ENCODE data around the gene FCRL3.

Gene FCRL3

DNA sequence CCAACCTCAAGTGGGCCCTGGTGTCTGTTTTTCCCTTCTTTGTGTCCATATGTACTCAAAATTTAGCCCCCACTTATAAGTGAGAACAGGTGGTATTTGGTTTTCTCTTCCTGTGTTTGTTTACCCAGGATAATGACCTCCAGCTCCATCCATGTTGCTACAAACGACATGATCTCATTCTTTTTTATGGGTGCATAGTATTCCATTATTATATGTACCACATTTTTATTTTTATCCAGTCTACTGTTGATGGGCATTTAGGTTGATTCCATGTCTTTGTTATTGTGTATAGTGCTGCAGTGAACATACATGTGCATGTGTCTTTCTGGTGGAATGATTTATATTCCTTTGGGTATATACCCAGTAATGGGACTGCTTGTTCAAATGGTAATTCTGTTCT, 27.6 kb downstream of the FCRL3 start:
- DNase-seq, result no peak

DNA sequence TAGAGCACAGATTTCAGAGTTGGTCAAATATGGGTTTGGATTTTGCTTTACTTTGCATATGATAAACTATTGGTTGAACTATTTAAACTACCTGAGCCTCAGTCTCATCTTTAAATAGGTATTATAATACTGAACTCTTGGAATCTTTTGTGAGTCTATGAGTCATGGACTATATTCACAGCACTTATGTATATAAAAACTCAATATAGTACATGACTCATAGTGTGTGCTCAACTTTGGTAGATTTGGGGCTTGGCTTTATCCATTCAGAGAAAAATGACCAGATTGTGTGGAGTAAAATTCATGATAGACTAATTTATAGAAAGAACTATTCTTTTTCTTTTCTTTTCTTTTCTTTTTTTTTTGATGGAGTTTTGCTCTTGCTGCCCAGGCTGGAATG, 28.7 kb downstream of the FCRL3 start:
- DNase-seq, result no peak

DNA sequence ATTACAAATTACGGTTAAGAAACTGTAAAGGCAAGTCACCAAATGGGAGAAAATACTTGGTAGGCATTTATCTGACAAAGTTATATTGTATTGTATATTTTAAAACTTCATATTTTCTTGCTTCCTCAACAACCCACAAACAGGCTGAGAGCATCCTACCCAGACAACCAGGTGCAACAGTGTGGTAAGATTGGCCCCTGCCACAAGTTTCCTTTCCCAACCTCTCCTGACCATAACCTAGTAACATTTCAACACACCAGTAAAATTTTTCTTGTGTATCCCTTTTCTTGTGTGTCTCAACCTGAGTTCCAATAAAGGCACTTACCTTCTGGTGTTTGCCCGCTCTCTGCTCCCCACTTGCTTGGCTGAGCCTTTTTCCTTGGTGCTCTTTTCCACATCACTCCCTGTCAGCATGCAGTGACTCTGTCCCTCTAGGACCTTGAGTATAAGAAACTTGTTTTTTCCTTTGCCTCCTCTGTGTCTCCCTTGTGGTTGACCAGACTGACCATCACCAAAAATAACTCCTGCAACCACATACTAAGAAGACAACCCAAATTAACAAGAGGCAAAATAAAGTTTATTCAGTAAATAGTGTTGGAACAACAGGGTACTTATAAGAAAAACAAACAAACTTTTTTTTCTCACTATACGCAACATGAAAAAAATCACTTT, 40.9 kb downstream of the FCRL3 start:
- DNase-seq, result no peak

DNA sequence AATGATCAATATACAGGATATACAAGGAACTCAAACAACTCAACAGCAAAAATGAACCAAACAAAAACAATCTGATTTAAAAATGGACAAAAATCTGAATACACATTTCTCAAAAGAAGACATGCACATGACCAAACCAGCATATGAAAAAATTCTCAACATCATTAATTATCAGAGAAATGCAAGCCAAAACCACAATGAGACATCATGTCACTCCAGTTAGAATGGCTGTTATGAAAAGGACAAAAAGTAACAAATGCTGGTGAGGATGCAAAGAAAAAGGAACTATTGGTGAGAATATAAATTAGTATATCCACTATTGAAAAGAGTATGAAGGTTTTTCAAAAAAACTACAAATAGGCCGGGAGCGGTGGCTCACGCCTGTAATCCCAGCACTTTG, 42.0 kb downstream of the FCRL3 start:
- DNase-seq, result no peak

DNA sequence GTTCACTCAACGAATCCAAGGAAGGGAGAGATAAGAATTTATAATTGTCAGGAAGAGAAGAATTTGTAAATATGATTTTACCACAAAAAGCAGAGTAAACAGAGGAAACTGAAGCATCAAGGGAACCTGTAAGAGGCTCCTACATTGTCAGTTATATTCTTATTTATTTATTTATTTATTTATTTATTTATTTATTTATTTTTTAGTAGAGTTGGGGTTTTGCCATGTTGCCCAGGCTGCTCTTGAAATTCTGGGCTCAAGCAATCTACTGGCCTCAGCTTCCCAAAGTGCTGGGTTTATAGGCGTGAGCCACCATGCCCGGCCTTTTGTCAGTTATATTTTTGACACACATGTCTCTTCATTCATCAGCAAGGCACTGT, 47.1 kb downstream of the FCRL3 start:
- DNase-seq, result no peak

DNA sequence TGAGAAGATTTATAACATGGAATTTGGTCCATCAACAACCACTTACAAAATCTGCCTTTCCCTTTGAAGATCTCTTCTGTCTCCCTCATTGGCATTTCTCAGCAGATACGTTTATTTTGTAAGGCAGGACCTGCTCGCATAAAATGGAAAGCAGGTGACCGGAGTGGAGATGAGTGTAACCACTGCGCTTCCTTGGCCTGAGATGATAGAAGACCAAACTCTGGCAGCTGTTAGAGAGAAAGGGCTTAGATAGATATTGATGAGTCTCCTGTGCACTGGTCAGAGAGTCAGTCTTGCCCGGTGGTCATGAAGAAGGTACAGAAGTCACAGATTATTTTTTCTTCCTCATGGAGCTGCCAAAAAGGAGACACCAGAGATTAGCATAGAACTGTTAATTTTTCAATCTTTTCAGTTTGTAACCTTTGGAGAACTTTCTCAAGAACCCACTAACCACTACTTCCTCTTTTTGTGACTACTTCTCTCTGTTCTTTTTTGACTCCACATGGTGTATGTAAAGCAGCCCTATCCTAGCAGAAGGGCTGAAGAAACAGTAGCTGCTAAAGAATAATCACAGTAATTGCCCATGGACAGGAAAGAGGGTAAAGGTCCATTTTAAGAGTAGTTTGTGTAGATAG, 47.6 kb downstream of the FCRL3 start:
- no peak for DNase-seq

DNA sequence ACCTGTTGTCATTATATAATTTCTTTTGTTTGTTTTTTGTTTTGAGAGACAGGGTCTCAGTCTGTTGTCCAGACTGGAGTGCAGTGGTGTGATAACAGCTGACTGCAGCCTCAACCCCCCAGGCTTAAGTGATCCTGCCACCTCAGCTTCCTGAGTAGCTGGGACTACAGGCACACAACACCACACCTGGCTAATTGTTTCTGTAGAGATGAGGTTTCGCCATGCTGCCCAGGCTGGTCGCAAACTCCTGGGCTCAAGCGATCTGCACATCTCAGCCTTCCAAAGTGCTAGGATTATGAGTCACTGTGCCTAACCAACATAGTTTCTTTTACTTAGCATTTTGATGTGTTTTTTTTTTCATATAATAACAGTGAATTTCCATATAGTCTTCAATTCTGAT, 52.3 kb downstream of the FCRL3 start:
- no peak for DNase-seq

DNA sequence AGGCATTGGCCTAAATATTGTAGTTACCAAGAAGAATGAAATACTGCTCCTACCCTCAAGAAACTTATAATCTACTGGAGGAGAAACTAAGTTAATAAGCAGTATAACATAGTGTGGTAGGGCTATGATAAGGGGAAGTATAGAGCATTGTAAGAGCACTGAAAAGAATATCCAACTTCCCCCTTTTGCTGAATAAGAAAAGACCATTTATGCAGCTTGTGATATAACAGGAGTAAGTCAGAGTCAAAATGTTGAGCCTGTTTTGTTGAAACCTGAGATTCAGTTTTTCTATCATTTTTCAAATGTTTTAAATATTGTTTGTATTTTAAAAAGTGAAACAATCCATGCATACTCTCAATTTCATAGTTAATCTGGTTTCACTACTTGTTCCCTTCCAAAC, 54.4 kb downstream of the FCRL3 start:
- no peak for DNase-seq

DNA sequence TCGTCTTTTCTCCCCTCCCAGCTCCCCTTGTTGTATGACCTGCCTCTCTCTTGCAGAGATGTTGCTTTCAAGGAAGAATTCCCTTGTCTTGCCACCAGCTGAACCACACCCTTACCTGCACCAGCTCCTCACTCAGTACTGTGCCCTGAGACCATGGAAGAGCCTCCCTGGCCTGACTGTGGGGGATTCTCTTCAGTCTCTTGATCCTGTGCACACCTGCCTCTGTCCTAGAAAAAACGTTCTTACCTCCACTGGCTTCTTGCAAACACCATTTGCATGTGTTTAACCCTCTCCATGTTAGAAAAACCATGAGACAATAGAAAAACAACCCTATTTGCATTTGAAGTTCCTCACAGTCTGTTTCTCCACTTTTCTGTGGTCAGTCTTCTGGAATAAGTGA, 59.4 kb downstream of the FCRL3 start:
- no peak for DNase-seq

DNA sequence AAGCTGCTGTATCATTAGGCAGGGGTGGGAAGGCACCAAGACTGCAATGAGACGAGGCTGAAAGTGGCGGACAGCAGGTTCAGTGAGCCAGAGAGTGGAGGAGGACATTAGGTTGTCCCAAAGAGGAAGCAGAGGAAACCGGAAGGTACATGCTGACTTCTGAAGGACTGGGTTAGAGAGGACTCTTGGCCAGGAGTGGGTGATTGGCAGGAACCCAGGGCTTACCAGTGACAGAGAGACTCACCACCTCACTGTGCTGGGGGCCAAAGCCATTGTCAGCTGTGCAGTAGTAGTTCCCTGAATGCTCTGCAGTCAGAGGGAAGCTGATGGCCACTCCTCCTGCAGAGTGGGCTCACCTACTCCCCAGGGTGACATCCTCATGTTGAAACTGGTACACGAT, 60.8 kb downstream of the FCRL3 start:
- DNase-seq, result no peak

DNA sequence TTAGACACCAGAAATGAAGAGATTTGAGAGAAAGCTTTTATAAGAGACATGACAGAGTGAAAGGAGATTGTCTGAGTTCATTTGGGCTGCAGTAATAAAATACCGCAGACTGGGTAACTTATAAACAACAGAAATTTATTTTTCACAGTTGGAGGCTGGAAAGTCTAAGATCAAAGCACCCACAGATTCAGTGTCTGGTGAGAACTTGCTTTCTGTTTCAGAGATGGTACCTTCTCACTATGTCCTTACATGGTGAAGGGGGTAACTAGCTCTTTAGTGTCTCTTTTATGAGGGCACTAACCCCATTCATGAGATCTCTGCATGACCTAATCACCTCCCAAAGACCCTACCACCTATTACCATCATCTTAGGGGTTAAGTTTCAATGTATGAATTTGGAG, 71.8 kb downstream of the FCRL3 start:
- no peak for DNase-seq

Data from NCI-H524 (cell line).